Activated B cell treated with CpG ODN at 0.5 μM for 24 hours (primary cell): ENCODE data around the gene CCND3. TPM values are rescaled to one million over a fixed set of nuclear protein-coding genes. Genes with fewer than 3 reads are reported as not detected.

ENCODE experiments used
- ATAC-seq: fragments of 200-7000 bp; cut with Tn5 transposase; one replicate; pipeline ENCODE4 v1.10.0; 2021; ENCODE audit warnings: low read depth, mild to moderate bottlenecking, moderate library complexity
- CTCF ChIA-PET: fragments of 350-600 bp; sonication (Branson Sonifier 250); formaldehyde crosslinking; loops from one replicate; lab custom pipeline; 2021; ENCODE audit warnings: antibody characterized with exemption; lab: Charles Lee
- POLR2A ChIA-PET: fragments of 350-600 bp; sonication (Branson Sonifier 250); formaldehyde crosslinking; loops from one replicate; lab custom pipeline; 2021; ENCODE audit warnings: antibody characterized with exemption; lab: Charles Lee
- DNase-seq: peaks from one replicate; pipeline ENCODE4 v3.0.0; 2022
- H3K27ac Mint-ChIP-seq: one replicate; pipeline ENCODE4 v1.8.0; 2020; ENCODE audit warnings: mixed read lengths
- H3K27me3 Mint-ChIP-seq: one replicate; pipeline ENCODE4 v1.8.0; 2021; ENCODE audit warnings: mixed read lengths
- H3K36me3 Mint-ChIP-seq: one replicate; pipeline ENCODE4 v1.8.0; 2021; ENCODE audit warnings: low read depth, mixed read lengths
- H3K4me1 Mint-ChIP-seq: one replicate; pipeline ENCODE4 v1.8.0; 2021; ENCODE audit warnings: mixed read lengths
- H3K4me3 Mint-ChIP-seq: one replicate; pipeline ENCODE4 v1.8.0; 2020; ENCODE audit warnings: mild to moderate bottlenecking, mixed read lengths
- H3K9me3 Mint-ChIP-seq: one replicate; pipeline ENCODE4 v1.8.0; 2020; ENCODE audit warnings: mixed read lengths
- CTCF ChIP-seq: fragments of 200-600 bp; IDR thresholded peaks from one replicate; pipeline ENCODE4 v1.8.0; 2022; ENCODE audit warnings: antibody characterized with exemption, mild to moderate bottlenecking
- intact Hi-C: fragments of 100-400 bp; cut with micrococcal nuclease; formaldehyde crosslinking; loops from one replicate; pipeline ENCODE4 v1.15.1; 2024
- total RNA-seq: library from RNA; stranded (reverse); gene quantifications from 2 replicates; pipeline ENCODE4 v1.2.3, GENCODE V29; 2022

Gene CCND3
- total RNA-seq, 1 donor from 2014 or later, result 75.2 TPM

GRCh38 chr6:41975276-41975675 is 33.7 kb upstream of the CCND3 start:
- POLR2A ChIA-PET, result interaction anchor here (0.6 to 1.3 kb wide), 2 partner anchors 50 to 72 kb away, joined by 3 read pairs; no protein-coding TSS in a partner anchor
- Mint-ChIP-seq H3K27me3 (no peaks in the 10 kb centered on the region), H3K27ac (peak overlapping the region; percentile 85), H3K36me3 (peaks cover 9% of the 10 kb centered on the region), H3K9me3 (no peaks in the 10 kb centered on the region), H3K4me1 (peaks cover 76% of the 10 kb centered on the region), H3K4me3 (peak overlapping the region; percentile 19)
- no peak for DNase-seq
- CTCF ChIA-PET, result interaction anchor here (1.4 kb wide), 1 partner anchor 36 kb away, joined by 6 read pairs; no protein-coding TSS in a partner anchor
- no peak for ATAC-seq
- intact Hi-C loops, result loop anchor here (5.0 kb wide), 1 partner anchor 33 kb away; the partner anchor contains the start of gene CCND3
- TF ChIP-seq CTCF, result no peak

GRCh38 chr6:41974281-41974825 is 32.7 kb upstream of the CCND3 start:
- DNase-seq (no peak), ATAC-seq (peak; percentile 38)
- H3K27me3 Mint-ChIP-seq, result no peaks in the 10 kb centered on the region
- ChIA-PET POLR2A (interaction anchor here (0.6 to 1.3 kb wide), 4 partner anchors 51 to 79 kb away, joined by 3 to 7 read pairs (median 3); partner anchors contain the start of gene USP49), CTCF (no interaction called here)
- peaks cover 9% of the 10 kb centered on the region for H3K36me3 Mint-ChIP-seq
- peak overlapping the region; percentile 85 for H3K27ac Mint-ChIP-seq
- no peaks in the 10 kb centered on the region for H3K9me3 Mint-ChIP-seq
- intact Hi-C loops, result loop anchor here (5.0 kb wide), 1 partner anchor 33 kb away; no protein-coding TSS in a partner anchor
- peak overlapping the region; percentile 35 for H3K4me3 Mint-ChIP-seq
- peaks cover 72% of the 10 kb centered on the region for H3K4me1 Mint-ChIP-seq
- TF ChIP-seq CTCF, result no peak

GRCh38 chr6:41972826-41973225 is 31.2 kb upstream of the CCND3 start:
- ChIA-PET CTCF (no interaction called here), POLR2A (interaction anchor here (0.6 to 1.5 kb wide), 3 partner anchors 9 to 53 kb away, joined by 3 to 4 read pairs (median 3); no protein-coding TSS in a partner anchor)
- Mint-ChIP-seq H3K27ac (peak overlapping the region; percentile 67), H3K9me3 (no peaks in the 10 kb centered on the region), H3K4me1 (peaks cover 68% of the 10 kb centered on the region), H3K27me3 (no peaks in the 10 kb centered on the region), H3K36me3 (peaks cover 9% of the 10 kb centered on the region), H3K4me3 (no peak overlapping the region)
- no peak for DNase-seq
- no peak for ATAC-seq
- intact Hi-C loops, result loop anchor here (5.0 kb wide), 1 partner anchor 34 kb away; no protein-coding TSS in a partner anchor
- TF ChIP-seq CTCF, result no peak

- H3K27ac Mint-ChIP-seq, result peak overlapping the region; percentile 75
- no peak for ATAC-seq
- H3K36me3 Mint-ChIP-seq, result peaks cover 12% of the 10 kb centered on the region
- no peak overlapping the region for H3K4me3 Mint-ChIP-seq
- intact Hi-C loops, result loop anchor here (5.0 kb wide), 1 partner anchor 37 kb away; no protein-coding TSS in a partner anchor
- H3K9me3 Mint-ChIP-seq, result no peaks in the 10 kb centered on the region
- ChIA-PET CTCF (no interaction called here), POLR2A (no interaction called here)
- H3K27me3 Mint-ChIP-seq, result no peaks in the 10 kb centered on the region
- DNase-seq, result no peak
- peaks cover 50% of the 10 kb centered on the region for H3K4me1 Mint-ChIP-seq
- TF ChIP-seq CTCF, result no peak
These were observed 28.8 kb upstream of the CCND3 start for GRCh38 chr6:41970436-41970846.
